Gastrocnemius medialis (tissue), 4 donors: ENCODE data around the gene ZNF423.

Experiments
- CTCF ChIP-seq, 5 experiments: fragments of 450-650 bp in 3 of 5; fragments of 200-600 bp in 2 of 5; sonication (generic) in 2 of 5; IDR thresholded peaks in 4 of 5; conservative IDR thresholded peaks in 1 of 5; 1 replicate in 4 of 5; 2 replicates in 1 of 5; pipeline ENCODE4 v1.5.1; 2016 to 2019; ENCODE audit warnings: antibody characterized with exemption in 5 of 5, mild to moderate bottlenecking in 3 of 5, moderate library complexity in 3 of 5
- POLR2A ChIP-seq, 2 donors: fragments of 450-650 bp; IDR thresholded peaks; one replicate each; pipeline ENCODE4 v1.6.1; 2017; ENCODE audit warnings: antibody characterized with exemption in 2 of 2, mild to moderate bottlenecking in 2 of 2, moderate library complexity in 2 of 2

GRCh38 chr16:49698453-49698815 lies 157.5 kb downstream of the ZNF423 start:
- TF ChIP-seq CTCF (IDR thresholded peaks at IDR 0.05 in 4 of 5, conservative IDR thresholded peaks at IDR 0.05 in 1 of 5), result no peak
- TF ChIP-seq POLR2A (IDR thresholded peaks at IDR 0.05), result no peak
